ENCODE measurements around the gene SARM1.

DNA sequence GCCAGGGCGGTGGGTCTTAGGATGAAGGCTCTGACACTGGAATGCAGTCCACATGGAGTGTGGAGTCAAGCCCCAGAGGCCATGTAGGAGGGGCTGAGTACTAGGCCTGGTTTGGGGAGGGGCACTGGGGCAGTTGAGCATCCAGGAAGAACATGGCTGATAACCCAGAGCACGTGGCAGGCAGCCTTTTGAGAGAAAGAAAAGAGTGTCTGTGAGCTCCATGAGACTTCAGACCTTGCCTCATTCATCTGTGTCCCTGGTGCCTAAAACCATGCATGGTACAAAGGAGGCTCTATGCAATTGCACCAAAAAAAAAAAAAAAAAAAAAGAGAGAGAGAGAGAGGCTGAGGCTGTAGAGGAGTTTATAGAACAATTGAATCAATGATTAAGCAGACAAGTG lies 19.9 kb downstream of the SARM1 start:
- TF ChIP-seq, protein P1, sequence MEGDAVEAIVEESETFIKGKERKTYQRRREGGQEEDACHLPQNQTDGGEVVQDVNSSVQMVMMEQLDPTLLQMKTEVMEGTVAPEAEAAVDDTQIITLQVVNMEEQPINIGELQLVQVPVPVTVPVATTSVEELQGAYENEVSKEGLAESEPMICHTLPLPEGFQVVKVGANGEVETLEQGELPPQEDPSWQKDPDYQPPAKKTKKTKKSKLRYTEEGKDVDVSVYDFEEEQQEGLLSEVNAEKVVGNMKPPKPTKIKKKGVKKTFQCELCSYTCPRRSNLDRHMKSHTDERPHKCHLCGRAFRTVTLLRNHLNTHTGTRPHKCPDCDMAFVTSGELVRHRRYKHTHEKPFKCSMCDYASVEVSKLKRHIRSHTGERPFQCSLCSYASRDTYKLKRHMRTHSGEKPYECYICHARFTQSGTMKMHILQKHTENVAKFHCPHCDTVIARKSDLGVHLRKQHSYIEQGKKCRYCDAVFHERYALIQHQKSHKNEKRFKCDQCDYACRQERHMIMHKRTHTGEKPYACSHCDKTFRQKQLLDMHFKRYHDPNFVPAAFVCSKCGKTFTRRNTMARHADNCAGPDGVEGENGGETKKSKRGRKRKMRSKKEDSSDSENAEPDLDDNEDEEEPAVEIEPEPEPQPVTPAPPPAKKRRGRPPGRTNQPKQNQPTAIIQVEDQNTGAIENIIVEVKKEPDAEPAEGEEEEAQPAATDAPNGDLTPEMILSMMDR (IDR thresholded peaks at IDR 0.05): no peak
- TF ChIP-seq EP300 (IDR thresholded peaks at IDR 0.05; ENCODE audit: low read depth) (no peak), POLR2AphosphoS5 (IDR thresholded peaks at IDR 0.05) (no peak)
